ENCODE data around the gene GLIS1. TPM values are rescaled to one million over a fixed set of nuclear protein-coding genes. Genes with fewer than 3 reads are reported as not detected.
A peak's percentile ranks its signal among the peaks of the same experiment; 100 is the strongest.

Gene GLIS1
- polyA plus RNA-seq, 3 donors, result not detected

- Histone ChIP-seq H4K20me1 (ENCODE audit: insufficient read depth, low read length) (no peaks in the 10 kb centered on the region), H3K36me3 (replicated peaks in 1 of 2; ENCODE audit: control insufficient read depth in 1 of 2, insufficient read depth in 2 of 2, low read length in 2 of 2) (no peaks in the 10 kb centered on the region), H2AFZ (ENCODE audit: insufficient read depth, low read depth, low read length, poor library complexity, severe bottlenecking) (no peak overlapping the region), H3K4me2 (replicated peaks; ENCODE audit: extremely low read depth, low read length, poor library complexity, severe bottlenecking) (no peak overlapping the region), H3K79me2 (ENCODE audit: insufficient read depth, low read length) (no peaks in the 10 kb centered on the region), H3K27ac (ENCODE audit: low read depth in 1 of 2, low read length in 2 of 2) (no peak overlapping the region), H3K9ac (ENCODE audit: insufficient read depth, low read length, poor library complexity, severe bottlenecking) (no peak overlapping the region), H3K27me3 (ENCODE audit: control insufficient read depth in 2 of 2, insufficient read depth in 2 of 2, low read length in 2 of 2) (no peaks in the 10 kb centered on the region), H3K4me1 (ENCODE audit: control insufficient read depth in 1 of 2, insufficient read depth in 2 of 2, low read length in 2 of 2) (no peaks in the 10 kb centered on the region), H3K4me3 (replicated peaks in 1 of 3; ENCODE audit: low read depth in 2 of 3, low read length in 3 of 3) (no peak overlapping the region), H3K9me3 (replicated peaks in 1 of 2; ENCODE audit: control insufficient read depth in 1 of 2, insufficient read depth in 1 of 2, low read length in 2 of 2) (peaks cover 0 to 5% of the 10 kb centered on the region in 2 donors)
- intact Hi-C loops (cut with micrococcal nuclease), result no loop called here
- Mint-ChIP-seq H3K27me3 (ENCODE audit: low read depth in 3 of 3) (peaks cover 2 to 5% (median 4%) of the 10 kb centered on the region in 3 donors), H3K36me3 (no peaks in the 10 kb centered on the region), H3K4me1 (no peaks in the 10 kb centered on the region), H3K4me3 (no peak overlapping the region), H3K27ac (no peak overlapping the region), H3K9me3 (peaks cover 5 to 17% (median 12%) of the 10 kb centered on the region in 7 donors)
- WGBS (ENCODE audit: insufficient coverage), result 0% methylated on average over 1 of the region's 4 CpGs
- DNase-seq, result no peak
- TF ChIP-seq, protein P1, sequence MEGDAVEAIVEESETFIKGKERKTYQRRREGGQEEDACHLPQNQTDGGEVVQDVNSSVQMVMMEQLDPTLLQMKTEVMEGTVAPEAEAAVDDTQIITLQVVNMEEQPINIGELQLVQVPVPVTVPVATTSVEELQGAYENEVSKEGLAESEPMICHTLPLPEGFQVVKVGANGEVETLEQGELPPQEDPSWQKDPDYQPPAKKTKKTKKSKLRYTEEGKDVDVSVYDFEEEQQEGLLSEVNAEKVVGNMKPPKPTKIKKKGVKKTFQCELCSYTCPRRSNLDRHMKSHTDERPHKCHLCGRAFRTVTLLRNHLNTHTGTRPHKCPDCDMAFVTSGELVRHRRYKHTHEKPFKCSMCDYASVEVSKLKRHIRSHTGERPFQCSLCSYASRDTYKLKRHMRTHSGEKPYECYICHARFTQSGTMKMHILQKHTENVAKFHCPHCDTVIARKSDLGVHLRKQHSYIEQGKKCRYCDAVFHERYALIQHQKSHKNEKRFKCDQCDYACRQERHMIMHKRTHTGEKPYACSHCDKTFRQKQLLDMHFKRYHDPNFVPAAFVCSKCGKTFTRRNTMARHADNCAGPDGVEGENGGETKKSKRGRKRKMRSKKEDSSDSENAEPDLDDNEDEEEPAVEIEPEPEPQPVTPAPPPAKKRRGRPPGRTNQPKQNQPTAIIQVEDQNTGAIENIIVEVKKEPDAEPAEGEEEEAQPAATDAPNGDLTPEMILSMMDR (IDR thresholded peaks at IDR 0.05), result no peak
Measured at GRCh38 chr1:53615101-53615500, 123.9 kb downstream of the GLIS1 start.

DNA sequence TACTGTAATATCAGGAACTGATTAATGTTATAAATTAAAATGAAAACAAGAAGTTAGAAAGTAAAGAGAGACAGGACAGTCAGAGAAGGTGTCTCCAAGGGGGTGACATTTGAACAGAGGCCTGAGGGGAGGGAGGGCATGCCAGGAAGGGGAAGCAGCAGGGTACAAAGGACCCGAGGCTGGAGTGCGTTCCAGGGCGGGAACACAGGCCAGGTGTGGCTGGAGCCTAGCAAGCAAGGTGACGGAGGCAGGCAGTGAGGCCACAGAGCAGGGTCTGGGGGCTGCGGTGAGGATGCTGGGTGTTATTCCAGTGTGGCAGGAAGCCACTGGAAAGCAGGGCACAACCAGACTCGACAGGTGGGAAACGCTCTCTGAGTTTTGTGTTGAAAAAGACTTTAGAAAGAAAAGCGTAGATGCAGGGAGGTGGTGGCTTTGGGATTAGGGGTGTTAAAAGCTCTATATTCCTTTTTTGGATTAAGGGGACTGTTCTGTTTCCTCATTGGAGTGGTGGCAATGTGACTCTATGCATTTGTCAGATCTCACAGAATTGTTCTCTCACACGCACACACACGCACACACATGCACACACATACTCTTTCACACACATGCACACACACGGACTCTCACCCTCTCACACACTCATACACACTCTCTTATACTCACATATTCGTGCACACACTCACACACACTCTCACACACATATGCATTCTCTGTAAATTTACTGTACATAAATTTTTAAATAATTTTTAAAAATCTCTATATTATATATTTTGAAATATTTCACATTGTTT lies 124.5 kb downstream of the GLIS1 start:
- TF ChIP-seq, protein P1 (IDR thresholded peaks at IDR 0.05), result no peak
- no peak overlapping the region for H3K27ac ChIP-seq (ENCODE audit: low read depth in 1 of 2, low read length in 2 of 2)
- H3K4me3 Mint-ChIP-seq, result no peak overlapping the region
- H3K79me2 ChIP-seq (ENCODE audit: insufficient read depth, low read length), result no peaks in the 10 kb centered on the region
- peaks cover 0 to 5% of the 10 kb centered on the region in 2 donors for H3K9me3 ChIP-seq (replicated peaks in 1 of 2; ENCODE audit: control insufficient read depth in 1 of 2, insufficient read depth in 1 of 2, low read length in 2 of 2)
- peaks cover 2 to 5% (median 4%) of the 10 kb centered on the region in 3 donors for H3K27me3 Mint-ChIP-seq (ENCODE audit: low read depth in 3 of 3)
- H4K20me1 ChIP-seq (ENCODE audit: insufficient read depth, low read length), result no peaks in the 10 kb centered on the region
- H3K9ac ChIP-seq (ENCODE audit: insufficient read depth, low read length, poor library complexity, severe bottlenecking), result no peak overlapping the region
- H3K36me3 Mint-ChIP-seq, result no peaks in the 10 kb centered on the region
- intact Hi-C loops (cut with micrococcal nuclease), result no loop called here
- H3K4me1 ChIP-seq (ENCODE audit: control insufficient read depth in 1 of 2, insufficient read depth in 2 of 2, low read length in 2 of 2), result no peaks in the 10 kb centered on the region
- no peak overlapping the region for H3K4me3 ChIP-seq (replicated peaks in 1 of 3; ENCODE audit: low read depth in 2 of 3, low read length in 3 of 3)
- H3K4me1 Mint-ChIP-seq, result no peaks in the 10 kb centered on the region
- peak overlapping the region; percentile 21 for H2AFZ ChIP-seq (ENCODE audit: insufficient read depth, low read depth, low read length, poor library complexity, severe bottlenecking)
- H3K9me3 Mint-ChIP-seq, result peaks cover 5 to 17% (median 12%) of the 10 kb centered on the region in 7 donors
- no peaks in the 10 kb centered on the region for H3K27me3 ChIP-seq (ENCODE audit: control insufficient read depth in 2 of 2, insufficient read depth in 2 of 2, low read length in 2 of 2)
- H3K4me2 ChIP-seq (replicated peaks; ENCODE audit: extremely low read depth, low read length, poor library complexity, severe bottlenecking), result no peak overlapping the region
- 74% methylated on average over 11 of the region's 12 CpGs for WGBS (ENCODE audit: insufficient coverage)
- no peak for DNase-seq
- H3K36me3 ChIP-seq (replicated peaks in 1 of 2; ENCODE audit: control insufficient read depth in 1 of 2, insufficient read depth in 2 of 2, low read length in 2 of 2), result no peaks in the 10 kb centered on the region
- H3K27ac Mint-ChIP-seq, result no peak overlapping the region
